Neural cell (in vitro differentiated cells): Measurements from ENCODE around the gene RASAL2.

Source experiments
- RAD21 ChIP-seq: fragments of 450-650 bp; conservative IDR thresholded peaks from 2 replicates; pipeline ENCODE4 v1.6.1; 2014; ENCODE audit warnings: antibody characterized with exemption, mild to moderate bottlenecking, moderate library complexity
- TF ChIP-seq, protein P1 (sequence below): fragments of 450-650 bp; IDR thresholded peaks from 2 replicates; pipeline ENCODE4 v1.5.1; 2014; ENCODE audit warnings: antibody characterized with exemption, mild to moderate bottlenecking, moderate library complexity; ENCODE audit not compliant: poor library complexity, severe bottlenecking

DNA sequence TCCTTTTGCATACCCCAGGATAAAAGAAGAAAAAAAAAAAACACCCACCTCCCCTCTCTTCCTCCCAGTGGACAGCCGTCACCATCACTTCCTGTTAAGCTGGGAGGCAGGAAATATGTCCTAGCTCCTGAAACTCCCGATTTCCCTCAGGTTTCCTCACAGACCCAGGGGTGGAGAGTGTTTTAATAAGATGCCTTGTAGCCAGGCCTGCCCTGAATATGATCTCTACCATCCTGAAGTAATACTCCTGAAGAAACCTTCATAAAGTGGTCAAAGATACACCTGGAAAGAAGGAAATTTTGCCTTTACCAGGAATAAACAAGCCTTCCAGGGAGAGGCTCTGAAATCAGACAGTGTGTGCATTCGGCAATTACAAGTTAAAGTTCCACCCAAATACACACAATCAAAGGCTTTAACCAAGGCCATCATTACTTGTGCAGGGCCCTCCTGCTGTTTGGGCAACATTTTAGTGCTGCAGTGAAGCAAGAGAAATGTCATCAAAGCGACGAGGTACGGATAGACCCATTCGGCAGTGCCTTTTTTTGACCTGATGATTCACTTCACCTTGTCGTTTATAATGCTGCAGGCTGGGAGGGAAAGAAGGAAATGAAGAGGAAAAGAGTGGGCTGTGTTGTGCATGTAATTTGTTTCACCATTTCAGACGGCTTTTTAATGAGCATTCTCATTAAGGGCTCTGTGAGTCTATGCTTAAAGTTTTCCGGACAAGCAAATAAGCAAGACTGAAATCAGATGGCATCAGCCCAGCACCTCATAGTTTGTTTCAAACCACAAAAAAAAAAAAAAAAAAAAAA is 41.0 kb upstream of the RASAL2 start:
- TF ChIP-seq, protein P1, sequence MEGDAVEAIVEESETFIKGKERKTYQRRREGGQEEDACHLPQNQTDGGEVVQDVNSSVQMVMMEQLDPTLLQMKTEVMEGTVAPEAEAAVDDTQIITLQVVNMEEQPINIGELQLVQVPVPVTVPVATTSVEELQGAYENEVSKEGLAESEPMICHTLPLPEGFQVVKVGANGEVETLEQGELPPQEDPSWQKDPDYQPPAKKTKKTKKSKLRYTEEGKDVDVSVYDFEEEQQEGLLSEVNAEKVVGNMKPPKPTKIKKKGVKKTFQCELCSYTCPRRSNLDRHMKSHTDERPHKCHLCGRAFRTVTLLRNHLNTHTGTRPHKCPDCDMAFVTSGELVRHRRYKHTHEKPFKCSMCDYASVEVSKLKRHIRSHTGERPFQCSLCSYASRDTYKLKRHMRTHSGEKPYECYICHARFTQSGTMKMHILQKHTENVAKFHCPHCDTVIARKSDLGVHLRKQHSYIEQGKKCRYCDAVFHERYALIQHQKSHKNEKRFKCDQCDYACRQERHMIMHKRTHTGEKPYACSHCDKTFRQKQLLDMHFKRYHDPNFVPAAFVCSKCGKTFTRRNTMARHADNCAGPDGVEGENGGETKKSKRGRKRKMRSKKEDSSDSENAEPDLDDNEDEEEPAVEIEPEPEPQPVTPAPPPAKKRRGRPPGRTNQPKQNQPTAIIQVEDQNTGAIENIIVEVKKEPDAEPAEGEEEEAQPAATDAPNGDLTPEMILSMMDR: no peak
- TF ChIP-seq RAD21: no peak
